Fibroblast of lung (primary cell): ENCODE data around the gene DYNLT3. TPM values are rescaled to one million over a fixed set of nuclear protein-coding genes. Genes with fewer than 3 reads are reported as not detected.

Source experiments
- DNase-seq, 2 donors: peaks; one replicate each; pipeline versions ENCODE4 v3.0.0 to v3.0.0-alpha.2; 2010; ENCODE audit warnings: low read depth in 2 of 2
- H2AFZ ChIP-seq: 2 replicates; pipeline ENCODE4 v1.5.1; 2012; ENCODE audit warnings: low read length, control low read depth, inconsistent platforms
- H3K27ac ChIP-seq: 2 replicates; pipeline ENCODE4 v1.5.1; 2011; ENCODE audit warnings: low read length, control low read depth; ENCODE audit not compliant: insufficient read depth
- H3K27me3 ChIP-seq: 2 replicates; pipeline ENCODE4 v1.5.1; 2011; ENCODE audit warnings: mild to moderate bottlenecking, low read length; ENCODE audit not compliant: control insufficient read depth, insufficient read depth
- H3K36me3 ChIP-seq: 2 replicates; pipeline ENCODE4 v1.5.1; 2011; ENCODE audit warnings: low read length; ENCODE audit not compliant: control insufficient read depth, insufficient read depth
- H3K4me1 ChIP-seq: 2 replicates; pipeline ENCODE4 v1.5.1; 2011; ENCODE audit warnings: low read length; ENCODE audit not compliant: control insufficient read depth, insufficient read depth; ENCODE audit errors: extremely low read depth
- H3K4me2 ChIP-seq: 2 replicates; pipeline ENCODE4 v1.5.1; 2011; ENCODE audit warnings: low read length, control low read depth; ENCODE audit not compliant: insufficient read depth; ENCODE audit errors: extremely low read depth
- H3K4me3 ChIP-seq, 4 experiments: fragments of 200-600 bp in 1 of 4; sonication (generic) in 1 of 4; replicated peaks in 1 of 4; 2 replicates each; pipeline ENCODE4 v1.5.1; 2011 to 2016; ENCODE audit warnings: low read length in 4 of 4, low read depth in 3 of 4, mild to moderate bottlenecking in 3 of 4, control low read depth in 2 of 4, inconsistent platforms in 1 of 4, mixed read lengths in 1 of 4; ENCODE audit not compliant: insufficient read depth in 1 of 4; ENCODE audit errors: control extremely low read depth in 1 of 4
- H3K79me2 ChIP-seq: 2 replicates; pipeline ENCODE4 v1.5.1; 2012; ENCODE audit warnings: mild to moderate bottlenecking, low read length, inconsistent platforms; ENCODE audit not compliant: control insufficient read depth, insufficient read depth
- H3K9ac ChIP-seq: 2 replicates; pipeline ENCODE4 v1.5.1; 2011; ENCODE audit warnings: mild to moderate bottlenecking, low read length, control low read depth; ENCODE audit not compliant: insufficient read depth
- H3K9me3 ChIP-seq: 2 replicates; pipeline ENCODE4 v1.5.1; 2012; ENCODE audit warnings: low read depth, low read length; ENCODE audit not compliant: control insufficient read depth, insufficient read depth
- H4K20me1 ChIP-seq: 2 replicates; pipeline ENCODE4 v1.5.1; 2011; ENCODE audit warnings: low read length; ENCODE audit not compliant: control insufficient read depth, insufficient read depth; ENCODE audit errors: extremely low read depth
- CTCF ChIP-seq, 2 donors: IDR thresholded peaks in 1 of 2; conservative IDR thresholded peaks in 1 of 2; 1 replicate in 1 of 2; 2 replicates in 1 of 2; pipeline ENCODE4 v1.5.1; 2011 to 2012; ENCODE audit warnings: low read length in 2 of 2, control low read depth in 1 of 2, inconsistent platforms in 1 of 2, low read depth in 1 of 2, mild to moderate bottlenecking in 1 of 2
- EZH2 ChIP-seq: IDR thresholded peaks from 2 replicates; pipeline ENCODE4 v1.5.1; 2012; ENCODE audit warnings: low read length, control low read depth, mild to moderate bottlenecking; ENCODE audit errors: missing control alignments
- polyA plus RNA-seq, 2 donors: library from polyadenylated mRNA; depleted of rRNA in 1 of 2; stranded (reverse) in 1 of 2; unstranded in 1 of 2; fragments of >200 nt; gene quantifications; 2 replicates each; pipeline ENCODE4 v1.2.1, GENCODE V29; 2011 to 2012; ENCODE audit warnings: missing spikeins in 1 of 2
- total RNA-seq: library from RNA; depleted of rRNA; stranded (reverse); fragments of >200 nt; gene quantifications from 2 replicates; pipeline ENCODE4 v1.2.1, GENCODE V29; 2014

Gene DYNLT3
- total and polyA plus RNA-seq, 2 donors (not counting 1 experiment from before 2014, with no cell fraction given), result 59.9 to 80.6 TPM

DNA sequence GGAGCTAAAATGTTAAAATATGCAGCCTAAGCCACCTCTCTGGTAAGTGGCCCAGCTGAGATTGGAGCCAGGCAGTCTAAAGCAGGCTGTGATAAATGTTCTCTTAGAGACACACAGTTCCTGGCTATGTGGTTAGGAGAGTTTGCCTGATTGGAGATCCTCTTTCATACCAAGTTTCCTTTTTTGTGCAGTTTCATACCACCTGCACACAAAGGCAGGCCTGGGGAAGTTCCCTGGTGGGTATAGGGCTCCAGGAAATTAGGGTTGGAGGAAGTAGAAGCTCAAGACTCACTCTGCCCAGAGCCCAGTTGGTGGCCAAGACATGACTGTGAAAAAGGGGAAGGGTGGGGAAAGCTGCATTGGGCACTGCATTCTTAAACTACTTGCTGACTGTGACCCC, 50.6 kb downstream of the DYNLT3 start:
- Histone ChIP-seq H2AFZ (no peak overlapping the region), H3K9ac (no peak overlapping the region), H3K4me1 (no peaks in the 10 kb centered on the region), H3K27me3 (no peaks in the 10 kb centered on the region), H3K79me2 (no peaks in the 10 kb centered on the region), H3K9me3 (no peaks in the 10 kb centered on the region), H3K36me3 (no peaks in the 10 kb centered on the region), H3K27ac (no peak overlapping the region), H3K4me2 (no peak overlapping the region), H4K20me1 (peaks cover 1% of the 10 kb centered on the region), H3K4me3 (no peak overlapping the region)
- DNase-seq, result peak in 1 of 2 donors; percentile 1
- TF ChIP-seq EZH2, result no peak
- no peak for TF ChIP-seq CTCF (conservative IDR thresholded peaks at IDR 0.05 in 1 of 2, IDR thresholded peaks at IDR 0.05 in 1 of 2; ENCODE audit: low read depth in 1 of 2, low read length in 2 of 2)

DNA sequence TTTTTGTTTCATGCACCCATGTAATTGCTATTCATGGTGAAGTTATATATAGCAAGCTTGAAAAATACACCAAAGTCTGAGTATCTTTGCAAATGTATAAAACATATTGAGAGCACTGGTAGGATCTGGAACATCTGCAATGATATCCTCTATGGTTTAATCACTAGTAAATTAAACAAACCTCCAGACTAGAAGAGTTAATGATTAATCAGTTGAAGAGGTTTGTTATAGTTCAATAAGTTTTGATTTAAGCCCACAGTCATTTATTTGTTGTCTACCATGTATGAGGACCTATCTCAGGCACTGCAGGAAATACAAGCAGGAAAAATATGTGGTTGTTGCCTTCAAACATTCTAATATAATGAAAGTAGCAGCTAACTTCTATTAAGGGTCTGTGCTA, 51.1 kb downstream of the DYNLT3 start:
- H3K4me2 ChIP-seq, result no peak overlapping the region
- H3K36me3 ChIP-seq, result no peaks in the 10 kb centered on the region
- TF ChIP-seq CTCF (conservative IDR thresholded peaks at IDR 0.05 in 1 of 2, IDR thresholded peaks at IDR 0.05 in 1 of 2; ENCODE audit: low read depth in 1 of 2, low read length in 2 of 2) (no peak), EZH2 (no peak)
- peaks cover 1% of the 10 kb centered on the region for H4K20me1 ChIP-seq
- DNase-seq, result no peak
- H3K9me3 ChIP-seq, result no peaks in the 10 kb centered on the region
- no peak overlapping the region for H3K27ac ChIP-seq
- H3K9ac ChIP-seq, result no peak overlapping the region
- no peak overlapping the region for H2AFZ ChIP-seq
- H3K27me3 ChIP-seq, result no peaks in the 10 kb centered on the region
- no peaks in the 10 kb centered on the region for H3K79me2 ChIP-seq
- H3K4me1 ChIP-seq, result no peaks in the 10 kb centered on the region
- H3K4me3 ChIP-seq, result no peak overlapping the region

Other genes starting within 250 kb of the DYNLT3 start
- 0.17 and 0.26 TPM in 2 replicates for gene XK, start 161.8 kb downstream of the DYNLT3 start, total RNA-seq
- 0.03 and 0.08 TPM in 2 replicates for gene XK, start 161.8 kb downstream of the DYNLT3 start, polyA plus RNA-seq
- gene CYBB, start 67.5 kb downstream of the DYNLT3 start, total RNA-seq, result under 0.01 TPM in 2 replicates
- not detected in 2 replicates for gene CYBB, start 67.5 kb downstream of the DYNLT3 start, polyA plus RNA-seq
- under 0.01 and 1.5 TPM in 2 replicates for gene SYTL5, start 159.0 kb upstream of the DYNLT3 start, total RNA-seq
- 0.27 and 0.54 TPM in 2 replicates for gene SYTL5, start 159.0 kb upstream of the DYNLT3 start, polyA plus RNA-seq